ENCODE data around the gene MITF. TPM values are rescaled to one million over a fixed set of nuclear protein-coding genes. Genes with fewer than 3 reads are reported as not detected.

MITF gene
- total and polyA plus RNA-seq, 10 donors = 0.83 to 11.9 (median 6.2) TPM

GRCh38 chr3:69871868-69872267, 132.6 kb downstream of the MITF start:
- Histone ChIP-seq H3K9me3 (no peaks in the 10 kb centered on the region), H3K4me3 (no peak overlapping the region), H3K27me3 (replicated peaks in 1 of 7) (no peaks in the 10 kb centered on the region), H3K27ac (no peak overlapping the region), H3K36me3 (no peaks in the 10 kb centered on the region), H3K4me1 (no peaks in the 10 kb centered on the region)
- intact Hi-C loops (cut with DNase I; ENCODE audit: low total_unique reads) = no loop called here
- WGBS, 5 donors = 47 to 56% (median 52%) methylated on average over 3 of the region's 3 CpGs
- TF ChIP-seq POLR2A (IDR thresholded peaks at IDR 0.05) (no peak), POLR2AphosphoS5 (IDR thresholded peaks at IDR 0.05) (no peak), CTCF (IDR thresholded peaks at IDR 0.05 in 8 of 11, conservative IDR thresholded peaks at IDR 0.05 in 3 of 11) (no peak)
- DNase-seq = no peak

GRCh38 chr3:69872783-69873378, 133.6 kb downstream of the MITF start:
- 86 to 96% (median 94%) methylated on average over 4 of the region's 4 CpGs for WGBS, 5 donors

GRCh38 chr3:69876073-69876472, 136.8 kb downstream of the MITF start:
- no peaks in the 10 kb centered on the region for H3K36me3 ChIP-seq
- no peaks in the 10 kb centered on the region for H3K9me3 ChIP-seq
- H3K4me3 ChIP-seq = no peak overlapping the region
- peaks cover 0 to 5% (median 0%) of the 10 kb centered on the region in 6 donors for H3K4me1 ChIP-seq
- intact Hi-C loops (cut with DNase I; ENCODE audit: low total_unique reads) = no loop called here
- H3K27me3 ChIP-seq (replicated peaks in 1 of 7) = no peaks in the 10 kb centered on the region
- H3K27ac ChIP-seq = no peak overlapping the region
- no peak for DNase-seq
- 94 to 96% (median 95%) methylated on average over 9 of the region's 9 CpGs for WGBS, 5 donors
- TF ChIP-seq POLR2A (IDR thresholded peaks at IDR 0.05) = no peak
- TF ChIP-seq POLR2AphosphoS5 (IDR thresholded peaks at IDR 0.05) = no peak
- TF ChIP-seq CTCF (IDR thresholded peaks at IDR 0.05 in 8 of 11, conservative IDR thresholded peaks at IDR 0.05 in 3 of 11) = no peak

More at GRCh38 chr3:69872783-69873378, 133.6 kb downstream of the MITF start:
- no peak for DNase-seq
- H3K36me3 ChIP-seq = no peaks in the 10 kb centered on the region
- intact Hi-C loops (cut with DNase I; ENCODE audit: low total_unique reads) = no loop called here
- no peak overlapping the region for H3K27ac ChIP-seq
- H3K27me3 ChIP-seq (replicated peaks in 1 of 7) = no peaks in the 10 kb centered on the region
- no peak overlapping the region for H3K4me3 ChIP-seq
- no peak for TF ChIP-seq POLR2A (IDR thresholded peaks at IDR 0.05)
- TF ChIP-seq POLR2AphosphoS5 (IDR thresholded peaks at IDR 0.05) = no peak
- no peak for TF ChIP-seq CTCF (IDR thresholded peaks at IDR 0.05 in 8 of 11, conservative IDR thresholded peaks at IDR 0.05 in 3 of 11)
- H3K9me3 ChIP-seq = no peaks in the 10 kb centered on the region
- no peaks in the 10 kb centered on the region for H3K4me1 ChIP-seq

GRCh38 chr3:69878254-69878653, 139.0 kb downstream of the MITF start:
- intact Hi-C loops (cut with DNase I; ENCODE audit: low total_unique reads) = no loop called here
- no peaks in the 10 kb centered on the region for H3K36me3 ChIP-seq
- no peaks in the 10 kb centered on the region for H3K9me3 ChIP-seq
- no peaks in the 10 kb centered on the region for H3K27me3 ChIP-seq (replicated peaks in 1 of 7)
- no peak overlapping the region for H3K4me3 ChIP-seq
- WGBS, 5 donors = 86 to 95% (median 91%) methylated on average over 3 of the region's 3 CpGs
- no peak for DNase-seq
- peaks cover 0 to 5% (median 0%) of the 10 kb centered on the region in 6 donors for H3K4me1 ChIP-seq
- H3K27ac ChIP-seq = no peak overlapping the region
- TF ChIP-seq POLR2AphosphoS5 (IDR thresholded peaks at IDR 0.05) (no peak), POLR2A (IDR thresholded peaks at IDR 0.05) (no peak), CTCF (IDR thresholded peaks at IDR 0.05 in 8 of 11, conservative IDR thresholded peaks at IDR 0.05 in 3 of 11) (no peak)

All from spleen (tissue), 11 donors.